ENCODE data around the gene NXNL1. TPM values are rescaled to one million over a fixed set of nuclear protein-coding genes. Genes with fewer than 3 reads are reported as not detected.

The NXNL1 gene
- total and polyA plus RNA-seq, 2 of the 4 experiments (the other 2 are of a cell fraction), result not detected

DNA sequence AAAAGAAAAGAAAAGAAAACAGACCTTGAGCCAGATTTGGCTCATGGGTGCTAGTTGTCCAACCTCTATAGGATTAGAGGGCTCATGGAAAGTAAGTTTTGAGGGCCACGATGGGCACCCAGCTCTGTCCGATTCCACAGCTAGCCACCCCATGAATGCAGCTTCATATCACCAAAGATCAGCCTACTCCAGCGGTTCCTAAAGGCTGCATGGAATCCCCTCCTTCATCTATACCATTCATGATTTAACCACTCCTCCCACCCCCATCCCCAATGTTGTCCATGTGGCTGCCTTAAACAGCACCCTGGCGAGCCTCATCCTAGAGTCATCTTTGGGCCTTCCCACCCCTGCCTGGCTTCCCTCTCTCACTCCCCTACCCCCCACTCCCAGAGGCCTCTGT is 38.8 kb downstream of the NXNL1 start:
- Histone ChIP-seq H3K9me3 (ENCODE audit: control insufficient read depth, insufficient read depth, low read length) (no peaks in the 10 kb centered on the region), H3K9ac (ENCODE audit: low read depth, low read length) (no peak overlapping the region), H4K8ac (ENCODE audit: low read depth in 2 of 2, low read length in 2 of 2) (no peak overlapping the region), H3K14ac (replicated peaks; ENCODE audit: low read depth, low read length) (no peak overlapping the region), H3K9me1 (ENCODE audit: insufficient read depth, low read length) (peaks cover 7% of the 10 kb centered on the region; the same call in 1 of the 2 replicates), H3K27me3 (ENCODE audit: control insufficient read depth, insufficient read depth, low read length) (no peaks in the 10 kb centered on the region), H2BK5ac (ENCODE audit: low read depth, low read length, poor library complexity, severe bottlenecking) (no peak overlapping the region), H4K20me1 (ENCODE audit: insufficient read depth, low read length) (no peaks in the 10 kb centered on the region), H4K5ac (ENCODE audit: low read depth, low read length) (no peak overlapping the region), H2BK20ac (ENCODE audit: low read depth, low read length) (no peak overlapping the region), H2AFZ (replicated peaks; ENCODE audit: low read length, poor library complexity) (no peak overlapping the region), H2AK5ac (ENCODE audit: low read depth, low read length) (no peak overlapping the region), H3K36me3 (ENCODE audit: control insufficient read depth, insufficient read depth, low read length) (peaks cover 5% of the 10 kb centered on the region; the same call in 1 of the 2 replicates), H2BK15ac (ENCODE audit: low read depth, low read length) (no peak overlapping the region), H3K18ac (ENCODE audit: low read depth, low read length) (no peak overlapping the region), H3K4me2 (ENCODE audit: low read depth, low read length) (no peak overlapping the region), H3K23ac (ENCODE audit: low read depth, low read length) (no peak overlapping the region), H3K4ac (ENCODE audit: low read depth, low read length) (no peak overlapping the region), H3K79me1 (ENCODE audit: low read depth in 1 of 2, low read length in 2 of 2) (peaks cover 5 to 12% of the 10 kb centered on the region in 2 experiments; a peak in 3 of 4 replicates), H4K91ac (ENCODE audit: insufficient read depth, low read depth, low read length) (no peak overlapping the region), H2BK120ac (ENCODE audit: low read depth, low read length) (no peak overlapping the region), H3K4me1 (ENCODE audit: control insufficient read depth, insufficient read depth, low read length) (peaks cover 4% of the 10 kb centered on the region; the same call in 1 of the 2 replicates), H3K4me3 (ENCODE audit: insufficient read depth, low read depth, low read length) (no peak overlapping the region), H2AK9ac (replicated peaks; ENCODE audit: low read depth, low read length, poor library complexity) (no peak overlapping the region), H3K27ac (ENCODE audit: insufficient read depth, low read length) (no peak overlapping the region), H3K56ac (ENCODE audit: extremely low read depth, insufficient read depth, low read length) (no peak overlapping the region)
- ChIA-PET CTCF (no interaction called here), POLR2A (ENCODE audit: unreplicated experiment) (no interaction called here)
- intact Hi-C loops (cut with micrococcal nuclease), result no loop called here
- in situ Hi-C loops (cut with MboI; ENCODE audit: low sequenced_read_pairs), result no loop called here
- BruUV-seq (replicated peaks), result no TSS peak
- ATAC-seq (ENCODE audit: low read depth) (no peak), DNase-seq (no peak)
- WGBS, 2 experiments (ENCODE audit: extremely low coverage in 2 of 2, insufficient read length in 1 of 2), result 100% methylated on average over 2 of the region's 4 CpGs; no CpG with 5 or more reads in 1 of the 2 experiments
- TF ChIP-seq RFX5 (IDR thresholded peaks at IDR 0.05; ENCODE audit: low read depth, low read length), result no peak
- TF ChIP-seq CEBPB (IDR thresholded peaks at IDR 0.05; ENCODE audit: low read depth, low read length), result no peak
- no peak for TF ChIP-seq ELK1 (IDR thresholded peaks at IDR 0.05; ENCODE audit: borderline replicate concordance, low read depth, low read length)
- TF ChIP-seq RAD21 (IDR thresholded peaks at IDR 0.05; ENCODE audit: low read length), result no peak
- TF ChIP-seq FOS (IDR thresholded peaks at IDR 0.05; ENCODE audit: low read depth, low read length), result no peak
- TF ChIP-seq CHD1 (IDR thresholded peaks at IDR 0.05; ENCODE audit: low read depth, low read length), result no peak
- TF ChIP-seq SMC3 (IDR thresholded peaks at IDR 0.05; ENCODE audit: low read depth, low read length), result no peak
- TF ChIP-seq, protein P1, sequence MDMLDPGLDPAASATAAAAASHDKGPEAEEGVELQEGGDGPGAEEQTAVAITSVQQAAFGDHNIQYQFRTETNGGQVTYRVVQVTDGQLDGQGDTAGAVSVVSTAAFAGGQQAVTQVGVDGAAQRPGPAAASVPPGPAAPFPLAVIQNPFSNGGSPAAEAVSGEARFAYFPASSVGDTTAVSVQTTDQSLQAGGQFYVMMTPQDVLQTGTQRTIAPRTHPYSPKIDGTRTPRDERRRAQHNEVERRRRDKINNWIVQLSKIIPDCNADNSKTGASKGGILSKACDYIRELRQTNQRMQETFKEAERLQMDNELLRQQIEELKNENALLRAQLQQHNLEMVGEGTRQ (IDR thresholded peaks at IDR 0.05; ENCODE audit: low read depth, low read length), result no peak
- no peak for TF ChIP-seq BHLHE40 (IDR thresholded peaks at IDR 0.05; ENCODE audit: low read depth, low read length)
- TF ChIP-seq POLR2A (IDR thresholded peaks at IDR 0.05; ENCODE audit: low read depth, low read length), result no peak
- TF ChIP-seq NFE2L2 (IDR thresholded peaks at IDR 0.05; ENCODE audit: low read depth, low read length), result no peak
- TF ChIP-seq MAFK (IDR thresholded peaks at IDR 0.05; ENCODE audit: low read depth, low read length), result no peak
- no peak for TF ChIP-seq CTCF (conservative IDR thresholded peaks at IDR 0.05; ENCODE audit: low read depth, low read length)
- no peak for TF ChIP-seq MXI1 (IDR thresholded peaks at IDR 0.05; ENCODE audit: borderline replicate concordance, low read depth, low read length)
- TF ChIP-seq RCOR1 (IDR thresholded peaks at IDR 0.05; ENCODE audit: insufficient replicate concordance, low read length), result no peak
- TF ChIP-seq MAZ (IDR thresholded peaks at IDR 0.05; ENCODE audit: borderline replicate concordance, low read depth, low read length), result no peak
- dilution Hi-C loops (cut with HindIII; ENCODE audit: low sequenced_read_pairs, unreplicated experiment), result no loop called here

All from IMR-90 (cell line).